GM19463 (cell line): ENCODE results near the gene OR52E4.

Source experiments
- ATAC-seq: cut with Tn5 transposase; IDR thresholded peaks from one replicate; pipeline ENCODE4 v1.9.1; 2021; ENCODE audit warnings: mild to moderate bottlenecking, moderate library complexity; ENCODE audit not compliant: unreplicated experiment

The OR52E4 gene

DNA sequence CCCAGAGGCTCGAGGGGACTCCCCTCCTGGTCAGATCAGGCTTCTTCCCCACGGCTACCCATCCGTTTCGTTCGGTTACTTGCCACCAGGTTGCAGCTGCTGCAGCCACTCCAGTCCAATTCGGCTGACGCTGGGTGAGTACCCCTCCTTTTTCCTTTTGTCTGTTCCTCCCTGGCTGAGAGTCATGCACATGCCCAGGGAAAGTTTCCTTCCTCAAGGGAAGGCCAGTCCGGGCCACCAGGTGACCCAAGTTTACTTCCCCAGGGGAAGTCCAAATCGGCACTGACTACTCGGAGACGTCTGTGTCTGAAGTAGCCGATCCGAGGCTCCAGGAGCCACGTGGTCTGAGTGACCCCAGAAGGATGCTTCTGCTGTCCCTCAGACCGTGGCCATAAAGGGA, 48.4 kb downstream of the OR52E4 start:
- no peak for ATAC-seq

DNA sequence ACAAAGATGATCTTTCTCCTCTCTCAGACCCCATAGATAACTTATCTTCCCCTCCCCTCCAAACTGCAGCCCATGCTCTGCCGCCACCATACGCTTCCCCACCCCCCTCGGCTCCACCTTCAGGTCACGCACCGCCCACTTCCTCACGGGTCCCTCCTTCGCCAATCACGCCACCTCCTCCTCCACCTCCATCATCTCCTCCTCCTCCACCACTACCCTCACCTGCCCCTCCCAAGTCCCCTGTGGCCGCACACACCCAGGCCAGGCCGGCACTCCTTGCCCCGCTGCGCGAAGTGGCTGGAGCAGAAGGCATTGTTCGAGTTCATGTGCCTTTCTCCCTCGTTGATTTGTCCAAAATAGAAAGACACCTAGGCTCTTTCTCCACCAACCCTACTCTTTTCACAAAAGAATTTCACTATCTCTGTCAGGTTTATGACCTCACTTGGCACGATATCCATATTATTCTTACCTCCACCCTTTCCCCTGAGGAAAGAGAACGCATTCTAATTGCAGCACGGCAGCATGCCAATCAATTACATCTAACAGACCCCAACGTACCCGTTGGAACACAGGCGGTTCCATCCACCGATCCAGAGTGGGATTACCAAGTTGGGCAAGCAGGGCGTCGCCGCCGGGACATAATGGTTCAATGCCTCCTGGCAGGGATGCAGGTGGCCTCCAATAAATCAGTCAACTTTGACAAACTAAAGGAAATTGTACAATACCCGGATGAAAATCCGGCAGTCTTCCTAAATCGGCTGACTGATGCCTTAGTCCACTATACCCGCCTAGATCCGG, 49.3 kb downstream of the OR52E4 start:
- ATAC-seq: no peak

DNA sequence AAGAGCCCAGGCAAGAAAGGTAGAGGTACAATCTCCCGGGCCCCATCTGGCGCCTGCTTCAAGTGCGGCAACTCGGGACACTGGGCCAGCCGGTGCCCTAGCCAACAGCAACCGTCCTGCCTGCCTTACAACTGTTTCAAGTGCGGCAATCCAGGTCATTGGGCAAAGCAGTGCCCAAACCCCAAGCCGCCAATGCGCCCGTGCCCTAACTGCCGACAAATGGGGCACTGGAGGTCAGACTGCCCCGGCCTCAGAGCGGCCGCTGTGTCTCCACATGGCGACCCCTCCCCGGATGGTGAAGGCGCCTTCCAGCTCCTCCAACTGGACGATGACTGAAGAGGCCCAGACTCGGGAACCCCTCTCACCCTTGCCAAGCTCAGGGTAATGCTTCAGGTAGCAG, 50.2 kb downstream of the OR52E4 start:
- no peak for ATAC-seq

DNA sequence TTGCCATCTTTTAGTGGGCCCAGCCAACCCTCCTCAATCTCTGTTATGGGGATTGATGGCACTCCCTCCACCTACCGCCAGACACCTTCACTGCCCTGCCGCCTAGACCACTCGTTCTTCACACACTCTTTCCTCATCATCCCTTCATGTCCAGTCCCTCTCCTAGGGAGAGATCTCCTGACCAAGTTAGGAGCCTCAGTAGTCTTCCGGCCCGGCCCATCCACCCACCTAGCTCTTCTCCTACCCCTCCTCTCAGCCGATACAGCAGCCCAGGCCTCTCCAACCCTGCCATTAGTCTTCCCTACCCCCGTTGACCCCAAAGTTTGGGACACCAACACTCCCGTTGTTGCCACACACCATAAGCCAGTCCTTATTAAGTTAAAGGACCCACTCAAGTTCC, 50.6 kb downstream of the OR52E4 start:
- ATAC-seq: no peak

DNA sequence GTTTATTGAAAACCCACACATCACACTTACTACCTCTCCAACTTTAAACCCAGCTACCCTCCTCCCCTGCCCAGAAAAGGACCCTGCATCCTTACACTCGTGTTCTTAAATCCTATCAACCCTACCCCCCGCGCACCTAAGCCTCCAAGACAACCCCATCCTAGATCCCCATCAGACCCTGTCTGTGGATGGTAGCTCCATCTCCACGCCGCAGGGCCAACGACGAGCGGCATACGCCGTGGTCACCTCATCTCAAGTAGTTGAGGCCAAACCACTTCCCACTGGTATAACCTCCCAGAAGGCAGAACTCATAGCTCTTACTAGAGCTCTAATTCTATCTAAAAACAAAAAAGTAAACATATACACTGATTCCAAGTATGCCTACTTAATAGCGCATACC, 52.2 kb downstream of the OR52E4 start:
- ATAC-seq: no peak

DNA sequence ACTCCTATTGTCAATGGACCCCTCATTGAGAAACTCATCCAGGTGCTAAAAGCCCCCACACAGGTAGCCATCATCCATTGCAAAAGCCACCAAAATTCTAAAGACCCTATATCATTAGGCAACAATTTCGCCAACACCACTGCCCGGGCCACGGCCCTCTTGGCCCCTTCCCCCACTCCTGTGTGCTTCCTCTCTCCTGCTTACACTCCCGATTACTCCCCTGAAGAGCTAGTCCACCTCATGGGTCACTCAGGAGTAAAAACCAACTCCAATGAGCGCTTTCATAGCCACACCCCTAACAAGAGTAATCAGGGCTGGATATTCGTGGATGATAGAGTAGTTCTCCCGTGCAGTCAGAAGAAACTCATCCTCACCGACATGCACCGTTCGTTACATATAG, 52.7 kb downstream of the OR52E4 start:
- no peak for ATAC-seq
